ENCODE results near the gene TANGO2. TPM values are rescaled to one million over a fixed set of nuclear protein-coding genes. Genes with fewer than 3 reads are reported as not detected.

Gene TANGO2
- total and polyA plus RNA-seq, 10 of the 15 experiments (the other 5 are each of a cell fraction or from before 2014, with no cell fraction given), result 4.0 to 24.8 (median 20.9) TPM

DNA sequence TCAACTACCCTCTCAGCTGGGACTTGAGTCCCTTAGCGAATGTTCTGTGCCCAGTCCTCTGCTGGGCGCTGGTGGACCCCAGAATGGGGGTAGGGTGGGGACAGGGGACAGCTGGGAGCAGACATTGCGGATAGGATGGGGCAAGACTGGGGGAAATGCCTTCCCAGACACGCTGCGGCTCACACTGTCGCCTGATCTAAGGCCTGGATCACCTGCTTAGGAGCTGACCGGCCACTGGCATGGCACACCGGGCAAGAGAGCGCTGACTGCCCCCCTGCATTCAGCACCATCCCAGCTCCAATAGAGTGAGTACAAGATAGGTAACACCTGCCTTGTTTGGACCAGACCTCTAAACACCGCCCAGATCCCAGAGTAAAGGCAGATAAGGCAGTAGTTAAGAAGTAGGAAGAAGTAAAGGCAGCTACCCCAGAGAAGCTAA is 5.7 kb upstream of the TANGO2 start:
- CTCF ChIA-PET, result interaction anchor here (1.4 kb wide), 1 partner anchor 45 kb away, joined by 3 read pairs; no protein-coding TSS in a partner anchor
- in situ Hi-C loops (cut with MboI), result no loop called here
- no peak for ATAC-seq

More for the DNA sequence above, 5.7 kb upstream of the TANGO2 start:
- H3K4me2 ChIP-seq (ENCODE audit: control insufficient read depth, insufficient read depth), result no peak overlapping the region
- WGBS (ENCODE audit: insufficient coverage, insufficient replicate concordance, low lambda C conversion rate, missing lambda C conversion rate), result 79% methylated on average over 10 of the region's 10 CpGs
- H3K27me3 ChIP-seq (replicated peaks in 1 of 2; ENCODE audit: control insufficient read depth in 2 of 2, insufficient read depth in 2 of 2, low read length in 1 of 2), result peaks cover 8 to 12% of the 10 kb centered on the region in 2 experiments; a peak in 3 of 4 replicates
- H3K9me3 ChIP-seq (replicated peaks; ENCODE audit: control insufficient read depth, insufficient read depth, low read length), result no peaks in the 10 kb centered on the region
- H3K4me3 ChIP-seq, result no peak overlapping the region
- no peaks in the 10 kb centered on the region for H4K20me1 ChIP-seq (ENCODE audit: control insufficient read depth, insufficient read depth)
- intact Hi-C loops (cut with micrococcal nuclease; ENCODE audit: unreplicated experiment), result no loop called here
- TF ChIP-seq MLLT1 (IDR thresholded peaks at IDR 0.05), result no peak
- no peak for TF ChIP-seq HSF1 (IDR thresholded peaks at IDR 0.05; ENCODE audit: low read depth, low read length)
- no peak for TF ChIP-seq NFYA (IDR thresholded peaks at IDR 0.05; ENCODE audit: borderline replicate concordance, low read depth, low read length)
- ChIA-PET SMC1A (ENCODE audit: uncharacterized antibody, unreplicated experiment) (interaction anchor here (0.6 kb wide), 1 partner anchor 45 kb away, joined by 3 read pairs; no protein-coding TSS in a partner anchor), RAD21 (ENCODE audit: unreplicated experiment) (no interaction called here), POLR2A (interaction anchor here (1.3 kb wide), 1 partner anchor 103 kb away, joined by 4 read pairs; the partner anchor contains the start of gene TRMT2A)
- no peaks in the 10 kb centered on the region; the same call in 1 of the 2 replicates for H3K4me1 ChIP-seq (ENCODE audit: control insufficient read depth, insufficient read depth, low read length)
- no peak overlapping the region for H3K9ac ChIP-seq (ENCODE audit: control insufficient read depth, insufficient read depth, low read length)
- no TSS peak for BruUV-seq (replicated peaks)
- no peak overlapping the region for H3K27ac ChIP-seq (ENCODE audit: control insufficient read depth, insufficient read depth)
- H3K36me3 ChIP-seq (ENCODE audit: control insufficient read depth in 2 of 2, insufficient read depth in 2 of 2, low read length in 1 of 2), result no peaks in the 10 kb centered on the region
- FAIRE-seq, result no peak
- H2AFZ ChIP-seq (ENCODE audit: control insufficient read depth, low read depth, low read length), result no peak overlapping the region
- DNase-seq (ENCODE audit: low read depth, low spot score), result no peak
- H3K79me2 ChIP-seq (ENCODE audit: control insufficient read depth, insufficient read depth, low read length), result no peaks in the 10 kb centered on the region
